ENCODE measurements around the gene VANGL2. TPM values are rescaled to one million over a fixed set of nuclear protein-coding genes. Genes with fewer than 3 reads are reported as not detected.

Gene VANGL2
- total RNA-seq, 1 donor from 2014 or later, result 2.1 TPM

GRCh38 chr1:160419150-160419837 lies 18.9 kb downstream of the VANGL2 start:
- DNase-seq, result no peak
- no peak overlapping the region for H3K4me3 ChIP-seq
- intact Hi-C loops (cut with micrococcal nuclease), result no loop called here
- no peaks in the 10 kb centered on the region for H3K9me3 ChIP-seq (replicated peaks)
- no peak for TF ChIP-seq CTCF (IDR thresholded peaks at IDR 0.05; ENCODE audit: borderline replicate concordance)
- no peaks in the 10 kb centered on the region for H3K27me3 ChIP-seq (ENCODE audit: low read depth)
- peaks cover 3% of the 10 kb centered on the region for H3K36me3 ChIP-seq
- no peak overlapping the region for H3K27ac ChIP-seq (replicated peaks)
- no peaks in the 10 kb centered on the region for H3K4me1 ChIP-seq

- no peak overlapping the region for H3K27ac ChIP-seq (replicated peaks)
- H3K36me3 ChIP-seq, result peaks cover 3% of the 10 kb centered on the region
- DNase-seq, result no peak
- intact Hi-C loops (cut with micrococcal nuclease), result no loop called here
- H3K27me3 ChIP-seq (ENCODE audit: low read depth), result no peaks in the 10 kb centered on the region
- H3K4me1 ChIP-seq, result no peaks in the 10 kb centered on the region
- H3K4me3 ChIP-seq, result no peak overlapping the region
- no peaks in the 10 kb centered on the region for H3K9me3 ChIP-seq (replicated peaks)
- no peak for TF ChIP-seq CTCF (IDR thresholded peaks at IDR 0.05; ENCODE audit: borderline replicate concordance)
Observed at GRCh38 chr1:160419838-160420169, 19.4 kb downstream of the VANGL2 start.

- Histone ChIP-seq H3K9me3 (replicated peaks) (no peaks in the 10 kb centered on the region), H3K27ac (replicated peaks) (no peak overlapping the region), H3K4me3 (no peak overlapping the region), H3K27me3 (ENCODE audit: low read depth) (no peaks in the 10 kb centered on the region), H3K36me3 (peaks cover 7% of the 10 kb centered on the region), H3K4me1 (no peaks in the 10 kb centered on the region)
- no peak for DNase-seq
- TF ChIP-seq CTCF (IDR thresholded peaks at IDR 0.05; ENCODE audit: borderline replicate concordance), result no peak
- intact Hi-C loops (cut with micrococcal nuclease), result no loop called here
Observed at GRCh38 chr1:160420881-160421842, 20.8 kb downstream of the VANGL2 start.

GRCh38 chr1:160421881-160422280 lies 21.5 kb downstream of the VANGL2 start:
- no peak for DNase-seq
- Histone ChIP-seq H3K27ac (replicated peaks) (no peak overlapping the region), H3K36me3 (peaks cover 7% of the 10 kb centered on the region), H3K4me3 (no peak overlapping the region), H3K27me3 (ENCODE audit: low read depth) (no peaks in the 10 kb centered on the region), H3K4me1 (no peaks in the 10 kb centered on the region), H3K9me3 (replicated peaks) (no peaks in the 10 kb centered on the region)
- TF ChIP-seq CTCF (IDR thresholded peaks at IDR 0.05; ENCODE audit: borderline replicate concordance), result no peak
- intact Hi-C loops (cut with micrococcal nuclease), result no loop called here

GRCh38 chr1:160423966-160424365 lies 23.6 kb downstream of the VANGL2 start:
- DNase-seq, result no peak
- Histone ChIP-seq H3K4me1 (peaks cover 7% of the 10 kb centered on the region), H3K27ac (replicated peaks) (no peak overlapping the region), H3K9me3 (replicated peaks) (no peaks in the 10 kb centered on the region), H3K4me3 (no peak overlapping the region), H3K27me3 (ENCODE audit: low read depth) (no peaks in the 10 kb centered on the region), H3K36me3 (peaks cover 6% of the 10 kb centered on the region)
- intact Hi-C loops (cut with micrococcal nuclease), result no loop called here
- no peak for TF ChIP-seq CTCF (IDR thresholded peaks at IDR 0.05; ENCODE audit: borderline replicate concordance)
